ENCODE measurements around the gene SYT8. TPM values are rescaled to one million over a fixed set of nuclear protein-coding genes. Genes with fewer than 3 reads are reported as not detected.
A peak's percentile ranks its signal among the peaks of the same experiment; 100 is the strongest.

The SYT8 gene
- total and polyA plus RNA-seq, 2 of the 8 experiments (the other 6 are each of a cell fraction or from before 2014, with no cell fraction given) = not detected

- Histone ChIP-seq H4K20me1 (replicated peaks in 1 of 2; ENCODE audit: control insufficient read depth in 1 of 2, insufficient read depth in 2 of 2, low read length in 2 of 2) (no peaks in the 10 kb centered on the region), H4K5ac (ENCODE audit: insufficient read length, low read depth, low read length) (no peak overlapping the region), H3K4me2 (ENCODE audit: insufficient read depth in 1 of 2, low read depth in 2 of 2, low read length in 2 of 2) (no peak overlapping the region), H3K23me2 (ENCODE audit: low read depth, low read length) (no peaks in the 10 kb centered on the region), H3K36me3 (ENCODE audit: control insufficient read depth in 2 of 4, insufficient read depth in 4 of 4, low read length in 3 of 4) (no peaks in the 10 kb centered on the region), H2AFZ (ENCODE audit: low read length) (no peak overlapping the region), H2BK5ac (ENCODE audit: low read depth, low read length) (no peak overlapping the region), H3K18ac (ENCODE audit: extremely low read depth, low read length) (no peak overlapping the region), H2BK20ac (ENCODE audit: low read length) (no peak overlapping the region), H3K27me3 (replicated peaks in 1 of 4; ENCODE audit: control insufficient read depth in 3 of 4, extremely low read depth in 1 of 4, insufficient read depth in 3 of 4, low read length in 3 of 4) (peaks cover 0 to under 1% (median 0%) of the 10 kb centered on the region in 4 experiments; a peak in 1 of 7 replicates), H4K8ac (ENCODE audit: extremely low read depth, insufficient read depth, low read length) (0 out of 2 replicates have a peak overlapping the region, but pooled peaks have one; percentile 25), H3K23ac (ENCODE audit: insufficient read length) (no peak overlapping the region), H3K79me2 (ENCODE audit: control insufficient read depth in 1 of 2, insufficient read depth in 2 of 2, low read length in 2 of 2) (no peaks in the 10 kb centered on the region), H3K9me3 (ENCODE audit: insufficient read depth in 2 of 2, low read depth in 1 of 2, low read length in 1 of 2) (no peaks in the 10 kb centered on the region), H4K91ac (replicated peaks; ENCODE audit: insufficient read length, low read length) (no peak overlapping the region), H3K14ac (ENCODE audit: insufficient read length) (no peak overlapping the region), H2AK5ac (ENCODE audit: low read depth, low read length) (no peak overlapping the region), H2BK15ac (ENCODE audit: low read length) (no peak overlapping the region), H3K4ac (replicated peaks; ENCODE audit: insufficient read length, low read depth, low read length) (no peak overlapping the region), H2BK12ac (ENCODE audit: low read depth, low read length) (no peak overlapping the region), H3K56ac (replicated peaks; ENCODE audit: insufficient read length, low read depth, low read length) (no peak overlapping the region), H3K27ac (ENCODE audit: low read depth, low read length) (no peak overlapping the region), H3K9ac (replicated peaks in 1 of 4; ENCODE audit: extremely low read depth in 1 of 4, low read depth in 3 of 4, low read length in 3 of 4) (no peak overlapping the region), H3K79me1 (ENCODE audit: low read depth, low read length) (no peaks in the 10 kb centered on the region), H3K4me1 (replicated peaks in 1 of 4; ENCODE audit: control insufficient read depth in 3 of 4, insufficient read depth in 4 of 4, low read length in 3 of 4) (no peaks in the 10 kb centered on the region; a peak in 1 of 7 replicates), H2BK120ac (replicated peaks; ENCODE audit: low read depth, low read length) (no peak overlapping the region), H3K4me3 (ENCODE audit: extremely low read depth in 1 of 4, insufficient read depth in 2 of 4, low read depth in 3 of 4, low read length in 4 of 4) (no peak overlapping the region)
- FAIRE-seq (no peak), DNase-seq (ENCODE audit: low read depth in 1 of 2, low spot score in 2 of 2) (no peak)
- ChIA-PET POLR2A (ENCODE audit: partially characterized antibody) (interaction anchor here (1.0 kb wide), 1 partner anchor 246 kb away, joined by 3 read pairs; no protein-coding TSS in a partner anchor), CTCF (ENCODE audit: partially characterized antibody) (interaction anchor here (0.9 to 5.5 kb wide), 26 partner anchors 9 to 278 kb away, joined by 3 to 156 read pairs (median 6); partner anchors contain the start of genes MRPL23, SYT8 and TNNT3)
- 84% methylated on average over 19 of the region's 28 CpGs; no CpG with 5 or more reads in 1 of the 2 experiments for WGBS, 2 experiments (ENCODE audit: extremely low coverage in 1 of 2, insufficient coverage in 1 of 2, insufficient read length in 1 of 2, insufficient replicate concordance in 2 of 2, low coverage in 1 of 2, low lambda C conversion rate in 2 of 2, missing lambda C conversion rate in 1 of 2)
- TF ChIP-seq GTF2F1 (IDR thresholded peaks at IDR 0.05; ENCODE audit: borderline replicate concordance, low read depth, low read length) (no peak), TEAD4 (IDR thresholded peaks at IDR 0.05; ENCODE audit: low read depth, low read length) (no peak), EGR1 (IDR thresholded peaks at IDR 0.05; ENCODE audit: borderline replicate concordance, low read depth, low read length) (no peak), BACH1 (IDR thresholded peaks at IDR 0.05; ENCODE audit: low read length) (no peak), TAF1 (IDR thresholded peaks at IDR 0.05; ENCODE audit: low read depth, low read length) (no peak), SP1 (IDR thresholded peaks at IDR 0.05; ENCODE audit: low read depth, low read length) (no peak), SP4 (IDR thresholded peaks at IDR 0.05; ENCODE audit: low read length) (no peak), MAFK (IDR thresholded peaks at IDR 0.05; ENCODE audit: low read depth, low read length) (no peak), POLR2A (IDR thresholded peaks at IDR 0.05; ENCODE audit: control extremely low read depth in 1 of 2, low read depth in 2 of 2, low read length in 2 of 2) (no peak), CTCF (IDR thresholded peaks at IDR 0.05; ENCODE audit: control extremely low read depth in 1 of 3, insufficient read depth in 1 of 3, low read depth in 1 of 3, low read length in 3 of 3) (no peak), SUZ12 (IDR thresholded peaks at IDR 0.05; ENCODE audit: low read length) (no peak), TCF12 (IDR thresholded peaks at IDR 0.05; ENCODE audit: low read depth, low read length) (no peak)
These were observed 40.5 kb downstream of the SYT8 start for GRCh38 chr11:1875093-1875850.
